ENCODE results near the gene ANXA6. TPM values are rescaled to one million over a fixed set of nuclear protein-coding genes. Genes with fewer than 3 reads are reported as not detected.

ANXA6 gene
- total and polyA plus RNA-seq, 10 donors: 141 to 295 (median 185) TPM

GRCh38 chr5:151058301-151058700, 99.3 kb downstream of the ANXA6 start:
- peaks cover 26 to 100% (median 71%) of the 10 kb centered on the region in 6 donors for H3K4me1 ChIP-seq
- TF ChIP-seq POLR2AphosphoS5 (IDR thresholded peaks at IDR 0.05) (no peak), CTCF (IDR thresholded peaks at IDR 0.05 in 8 of 11, conservative IDR thresholded peaks at IDR 0.05 in 3 of 11) (no peak), POLR2A (IDR thresholded peaks at IDR 0.05) (no peak)
- H3K36me3 ChIP-seq: peaks cover 4 to 99% (median 88%) of the 10 kb centered on the region in 6 donors
- no peaks in the 10 kb centered on the region for H3K27me3 ChIP-seq (replicated peaks in 1 of 7)
- H3K27ac ChIP-seq: peak overlapping the region in 7 of 8 donors; percentile 77 to 95 (median 85)
- intact Hi-C loops (cut with DNase I; ENCODE audit: low total_unique reads): no loop called here
- peak overlapping the region in 1 of 8 donors; percentile 46 for H3K4me3 ChIP-seq
- H3K9me3 ChIP-seq: no peaks in the 10 kb centered on the region
- DNase-seq: no peak
- 69 to 91% (median 86%) methylated on average over 5 of the region's 5 CpGs for WGBS, 5 donors

- 76 to 90% (median 80%) methylated on average over 24 to 25 of the region's 25 CpGs for WGBS, 5 donors
- Histone ChIP-seq H3K9me3 (no peaks in the 10 kb centered on the region), H3K4me3 (peak overlapping the region in 2 of 8 donors; percentile 12 to 13), H3K27ac (peak overlapping the region in 6 of 8 donors; percentile 14 to 95 (median 58)), H3K36me3 (peaks cover 0 to 98% (median 81%) of the 10 kb centered on the region in 6 donors), H3K27me3 (replicated peaks in 1 of 7) (no peaks in the 10 kb centered on the region), H3K4me1 (peaks cover 24 to 100% (median 69%) of the 10 kb centered on the region in 6 donors)
- peak; percentile 79 for DNase-seq
- TF ChIP-seq POLR2AphosphoS5 (IDR thresholded peaks at IDR 0.05) (peak; percentile 22 to 63 (median 36)), CTCF (IDR thresholded peaks at IDR 0.05 in 8 of 11, conservative IDR thresholded peaks at IDR 0.05 in 3 of 11) (no peak)
- intact Hi-C loops (cut with DNase I; ENCODE audit: low total_unique reads): no loop called here
These were observed 100.9 kb downstream of the ANXA6 start for GRCh38 chr5:151056379-151057325.

GRCh38 chr5:151055336-151055735, 102.2 kb downstream of the ANXA6 start:
- peak; percentile 54 for DNase-seq
- Histone ChIP-seq H3K4me3 (no peak overlapping the region), H3K27me3 (replicated peaks in 1 of 7) (no peaks in the 10 kb centered on the region), H3K36me3 (peaks cover 0 to 98% (median 81%) of the 10 kb centered on the region in 6 donors), H3K9me3 (no peaks in the 10 kb centered on the region), H3K27ac (peak overlapping the region in 4 of 8 donors; percentile 51 to 95 (median 58)), H3K4me1 (peaks cover 16 to 93% (median 60%) of the 10 kb centered on the region in 6 donors)
- 77 to 93% (median 77%) methylated on average over 6 of the region's 6 CpGs for WGBS, 5 donors
- intact Hi-C loops (cut with DNase I; ENCODE audit: low total_unique reads): no loop called here
- TF ChIP-seq CTCF (IDR thresholded peaks at IDR 0.05 in 8 of 11, conservative IDR thresholded peaks at IDR 0.05 in 3 of 11) (no peak), POLR2AphosphoS5 (IDR thresholded peaks at IDR 0.05) (peak; percentile 7 to 27 (median 24)), POLR2A (IDR thresholded peaks at IDR 0.05) (no peak)

GRCh38 chr5:151054709-151055108, 102.9 kb downstream of the ANXA6 start:
- H3K27ac ChIP-seq: peak overlapping the region in 2 of 8 donors; percentile 32 to 95
- peaks cover 11 to 87% (median 54%) of the 10 kb centered on the region in 6 donors for H3K4me1 ChIP-seq
- TF ChIP-seq CTCF (IDR thresholded peaks at IDR 0.05 in 8 of 11, conservative IDR thresholded peaks at IDR 0.05 in 3 of 11) (no peak), POLR2AphosphoS5 (IDR thresholded peaks at IDR 0.05) (no peak)
- no peak overlapping the region for H3K4me3 ChIP-seq
- peaks cover 0 to 98% (median 85%) of the 10 kb centered on the region in 6 donors for H3K36me3 ChIP-seq
- 85 to 95% (median 92%) methylated on average over 3 of the region's 3 CpGs for WGBS, 5 donors
- intact Hi-C loops (cut with DNase I; ENCODE audit: low total_unique reads): loop anchor here (5.0 kb wide), 1 partner anchor 63 kb away; no protein-coding TSS in a partner anchor
- no peaks in the 10 kb centered on the region for H3K27me3 ChIP-seq (replicated peaks in 1 of 7)
- peak; percentile 56 for DNase-seq
- no peaks in the 10 kb centered on the region for H3K9me3 ChIP-seq
